ENCODE data around the gene HEPACAM2.

Gene HEPACAM2

DNA sequence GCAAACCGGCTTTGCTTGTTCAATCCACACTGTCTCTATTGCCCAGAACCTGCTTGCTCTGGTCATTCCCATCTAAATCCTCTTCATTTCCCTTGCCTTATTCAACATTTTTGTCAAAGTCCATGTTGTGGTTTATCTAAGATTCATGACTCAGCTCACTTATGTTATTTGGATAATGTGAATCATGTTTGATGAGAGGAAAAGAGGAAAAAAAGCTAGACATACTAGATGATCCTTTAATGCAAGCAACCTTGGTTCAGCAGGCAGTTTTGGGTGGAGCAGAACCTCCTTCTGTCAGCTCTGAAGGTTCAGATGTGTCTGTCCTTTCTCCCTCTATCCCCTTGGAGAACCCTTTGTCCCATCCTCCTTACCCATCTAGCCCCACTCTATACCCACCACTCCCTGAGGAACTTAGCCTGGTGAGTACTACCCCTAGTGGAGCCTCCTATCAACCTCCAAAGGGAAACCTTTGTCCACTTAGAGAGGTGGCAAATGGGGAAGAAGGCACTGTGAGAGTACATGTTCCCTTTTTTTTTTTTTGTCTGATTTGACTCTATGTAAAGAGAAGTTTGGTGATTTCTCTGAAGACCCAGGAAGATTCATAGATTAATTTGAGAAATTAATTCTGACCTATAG lies 76.0 kb downstream of the HEPACAM2 start:
- peak in 1 of 2 experiments; percentile 49 for DNase-seq (ENCODE audit: low read depth in 1 of 2, low spot score in 1 of 2)
- Histone ChIP-seq H3K27ac (replicated peaks) (no peak overlapping the region), H3K27me3 (ENCODE audit: insufficient read depth, poor library complexity, severe bottlenecking) (no peaks in the 10 kb centered on the region), H3K4me3 (replicated peaks; ENCODE audit: insufficient read depth, low read length) (no peak overlapping the region)
- TF ChIP-seq SPI1 (IDR thresholded peaks at IDR 0.05; ENCODE audit: borderline replicate concordance, low read depth) (0 out of 2 replicates have a peak, but pooled peaks have one; percentile 32), GABPA (IDR thresholded peaks at IDR 0.05; ENCODE audit: low read depth) (no peak)

- TF ChIP-seq SPI1 (IDR thresholded peaks at IDR 0.05; ENCODE audit: borderline replicate concordance, low read depth) (no peak), REST (IDR thresholded peaks at IDR 0.05; ENCODE audit: insufficient replicate concordance, low read depth) (no peak), GABPA (IDR thresholded peaks at IDR 0.05; ENCODE audit: low read depth) (no peak), CTCF (IDR thresholded peaks at IDR 0.05; ENCODE audit: insufficient read depth, low read length) (no peak), POLR2AphosphoS5 (IDR thresholded peaks at IDR 0.05; ENCODE audit: low read depth) (no peak)
- Histone ChIP-seq H3K27ac (replicated peaks) (peak overlapping the region; percentile 65), H3K27me3 (ENCODE audit: insufficient read depth, poor library complexity, severe bottlenecking) (no peaks in the 10 kb centered on the region), H3K4me3 (replicated peaks; ENCODE audit: insufficient read depth, low read length) (no peak overlapping the region)
- DNase-seq (ENCODE audit: low read depth in 1 of 2, low spot score in 1 of 2), result no peak
Measured at GRCh38 chr7:93148727-93149126, 77.5 kb downstream of the HEPACAM2 start.

GRCh38 chr7:93148144-93148543 lies 78.1 kb downstream of the HEPACAM2 start, which contains the start of gene SAMD9L:
Gene SAMD9L, minus strand, starts transcription at chr7:93148385. Its CDS starts 12,414 bp downstream, at chr7:93135971.
- DNase-seq (ENCODE audit: low read depth in 1 of 2, low spot score in 1 of 2), result peak in 1 of 2 experiments; percentile 20
- Histone ChIP-seq H3K27ac (replicated peaks) (peak within 1 kb of the TSS; percentile 65), H3K4me3 (replicated peaks; ENCODE audit: insufficient read depth, low read length) (peak within 1 kb of the TSS; percentile 33)

More at GRCh38 chr7:93148144-93148543, 78.1 kb downstream of the HEPACAM2 start, which contains the start of gene SAMD9L:
- no peaks in the 10 kb centered on the region for H3K27me3 ChIP-seq (ENCODE audit: insufficient read depth, poor library complexity, severe bottlenecking)
- TF ChIP-seq POLR2AphosphoS5 (IDR thresholded peaks at IDR 0.05; ENCODE audit: low read depth), result no peak
- TF ChIP-seq REST (IDR thresholded peaks at IDR 0.05; ENCODE audit: insufficient replicate concordance, low read depth), result no peak
- TF ChIP-seq CTCF (IDR thresholded peaks at IDR 0.05; ENCODE audit: insufficient read depth, low read length), result no peak
- no peak for TF ChIP-seq SPI1 (IDR thresholded peaks at IDR 0.05; ENCODE audit: borderline replicate concordance, low read depth)
- TF ChIP-seq GABPA (IDR thresholded peaks at IDR 0.05; ENCODE audit: low read depth), result no peak

Data from HL-60 (cell line).